ENCODE measurements around the gene RPS24.
A peak's percentile ranks its signal among the peaks of the same experiment; 100 is the strongest.
"Not testable (repeated sequence)": the region's sequence is repeated elsewhere in the genome, so short reads cannot be mapped to it uniquely, and the experiment has no call there.

Gene RPS24

GRCh38 chr10:78033637-78034470 is at the start of gene RPS24:
TSS of gene RPS24 (plus strand) at chr10:78033863. CDS start at chr10:78033902, 39 bp downstream.
- DNase-seq (ENCODE audit: low spot score): peak; percentile 98

GRCh38 chr10:77984986-77985385 is 48.7 kb upstream of the RPS24 start:
- DNase-seq (ENCODE audit: low spot score): no peak

DNA sequence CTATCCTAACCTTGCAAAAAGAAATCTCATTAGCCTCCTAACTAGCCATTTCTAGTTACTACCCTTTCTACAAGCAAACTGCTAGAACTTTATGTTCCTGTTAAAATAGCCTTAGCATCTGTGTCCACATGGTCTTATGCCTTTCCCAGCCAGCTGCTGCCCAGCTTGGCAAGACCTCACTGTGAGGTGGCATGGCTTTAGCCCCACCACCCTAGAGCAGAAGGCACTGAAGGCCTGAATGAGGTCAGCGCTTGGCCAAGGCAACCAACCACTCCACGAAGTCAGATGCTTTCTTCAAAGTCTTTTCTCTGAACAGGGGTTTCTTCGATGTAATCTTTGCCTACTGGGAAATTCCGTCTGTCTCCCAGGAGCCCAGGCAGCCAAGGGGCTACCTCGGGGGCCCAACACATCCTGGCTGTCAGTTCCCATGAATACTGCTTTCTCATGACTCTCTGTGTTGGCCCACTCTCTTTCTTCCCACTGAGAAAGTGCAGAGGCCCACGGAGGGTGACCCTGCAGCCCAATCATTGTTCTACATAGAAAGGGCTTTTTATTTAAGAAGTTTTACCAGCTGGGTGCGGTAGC is 45.9 kb upstream of the RPS24 start:
- no peak for DNase-seq (ENCODE audit: low spot score)

- peak; percentile 65 for DNase-seq (ENCODE audit: low spot score)
These were observed 44.5 kb upstream of the RPS24 start for GRCh38 chr10:77989081-77989724.

GRCh38 chr10:77993620-77994019 is 40.0 kb upstream of the RPS24 start:
- DNase-seq (ENCODE audit: low spot score): no peak

DNA sequence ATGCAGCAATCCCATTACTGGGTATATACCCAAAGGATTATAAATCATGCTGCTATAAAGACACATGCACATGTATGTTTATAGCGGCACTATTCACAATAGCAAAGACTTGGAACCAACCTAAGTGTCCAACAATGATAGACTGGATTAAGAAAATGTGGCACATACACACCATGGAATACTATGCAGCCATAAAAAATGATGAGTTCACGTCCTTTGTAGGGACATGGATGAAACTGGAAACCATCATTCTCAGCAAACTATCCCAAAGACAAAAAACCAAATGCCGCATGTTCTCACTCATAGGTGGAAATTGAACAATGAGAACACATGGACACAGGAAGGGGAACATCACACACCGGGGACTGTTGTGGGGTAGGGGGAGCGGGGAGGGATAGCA is 34.9 kb upstream of the RPS24 start:
- not testable (repeated sequence) for DNase-seq (ENCODE audit: low spot score)

DNA sequence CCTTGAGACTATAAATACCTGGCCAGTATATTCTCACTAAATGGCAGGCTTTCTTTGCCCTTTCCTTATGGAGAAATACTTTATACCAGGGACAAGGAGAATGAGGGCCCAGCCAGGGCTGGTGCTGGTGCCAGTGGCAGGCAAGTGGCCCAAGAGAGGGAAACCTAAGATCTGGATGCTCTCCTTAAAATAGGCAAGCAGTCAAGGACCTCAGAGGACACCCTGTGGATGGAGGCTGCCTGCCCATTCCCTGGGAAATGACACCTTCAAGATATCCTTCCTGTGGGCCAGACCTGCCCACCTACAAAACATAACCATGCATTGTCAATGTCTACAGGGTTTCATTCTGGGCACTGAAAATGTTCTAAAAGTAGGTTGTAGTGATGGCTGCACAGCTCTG is 33.5 kb upstream of the RPS24 start:
- no peak for DNase-seq (ENCODE audit: low spot score)

DNA sequence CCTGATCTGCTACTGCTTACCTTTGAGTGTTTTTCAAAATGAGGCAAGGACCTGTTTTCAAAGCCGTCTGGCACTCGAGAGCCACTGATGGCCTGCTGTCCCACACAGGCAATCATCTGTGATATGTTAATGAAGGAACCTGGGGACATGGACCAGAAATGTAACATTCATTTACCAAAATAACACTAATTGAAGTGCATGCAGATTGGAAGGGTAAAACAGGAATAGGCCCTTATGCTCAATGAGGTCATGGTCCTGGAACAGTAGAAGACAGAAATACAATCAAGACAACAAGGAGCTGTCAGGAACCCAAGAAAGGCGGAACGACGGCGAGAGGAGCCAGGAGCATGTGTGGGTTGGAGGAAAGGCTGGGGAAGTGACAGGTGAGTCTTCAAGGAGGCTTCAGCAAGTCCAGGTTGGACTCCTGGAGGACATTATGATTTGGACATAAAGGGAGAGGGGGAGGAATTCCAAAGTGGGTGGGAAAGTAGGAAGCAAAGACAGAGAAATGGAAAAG is 32.6 kb upstream of the RPS24 start:
- DNase-seq (ENCODE audit: low spot score): no peak

GRCh38 chr10:78002541-78003288 is 30.9 kb upstream of the RPS24 start:
- no peak for DNase-seq (ENCODE audit: low spot score)

DNA sequence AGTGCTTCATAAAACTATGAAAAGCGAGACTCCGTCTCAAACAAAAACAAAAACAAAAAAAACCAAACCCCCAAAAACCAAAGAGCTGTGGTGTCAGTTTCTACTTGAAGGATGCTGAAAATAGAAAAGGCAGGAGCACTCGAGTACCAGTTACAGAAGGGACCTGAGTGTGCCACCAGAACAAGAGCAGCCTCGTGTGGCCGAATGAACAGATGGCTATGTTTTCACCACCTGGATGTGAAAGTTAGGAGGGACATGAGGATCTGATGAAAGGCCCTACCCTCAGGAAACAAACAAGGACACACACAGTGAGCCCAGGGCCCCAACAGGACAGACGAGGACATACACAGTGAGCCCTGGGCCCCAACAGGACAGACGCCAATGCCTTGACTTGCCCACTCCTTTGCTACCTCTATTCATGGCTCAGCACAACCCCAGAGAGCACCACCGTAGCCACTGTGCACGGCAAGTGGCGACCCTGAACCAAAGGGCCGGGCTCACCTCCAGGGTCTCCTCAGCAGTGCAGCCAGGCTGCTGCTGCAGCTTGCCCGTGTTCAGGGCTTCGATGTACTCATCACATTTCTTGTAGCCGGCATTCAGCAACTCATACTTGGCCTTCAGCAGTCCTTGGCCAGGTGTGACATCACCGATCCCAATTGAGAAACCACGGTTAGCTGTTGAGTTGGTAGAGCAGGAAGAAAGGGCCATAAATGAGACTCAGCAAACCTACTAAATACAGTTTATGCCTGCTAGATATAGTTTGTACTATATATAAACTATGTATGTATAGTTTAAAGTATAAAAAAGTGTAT is 29.2 kb upstream of the RPS24 start:
- DNase-seq (ENCODE audit: low spot score): no peak

- DNase-seq (ENCODE audit: low spot score): no peak
These were observed 26.5 kb upstream of the RPS24 start for GRCh38 chr10:78007172-78007571.

GRCh38 chr10:78009662-78010061 is 24.0 kb upstream of the RPS24 start:
- DNase-seq (ENCODE audit: low spot score): no peak

DNA sequence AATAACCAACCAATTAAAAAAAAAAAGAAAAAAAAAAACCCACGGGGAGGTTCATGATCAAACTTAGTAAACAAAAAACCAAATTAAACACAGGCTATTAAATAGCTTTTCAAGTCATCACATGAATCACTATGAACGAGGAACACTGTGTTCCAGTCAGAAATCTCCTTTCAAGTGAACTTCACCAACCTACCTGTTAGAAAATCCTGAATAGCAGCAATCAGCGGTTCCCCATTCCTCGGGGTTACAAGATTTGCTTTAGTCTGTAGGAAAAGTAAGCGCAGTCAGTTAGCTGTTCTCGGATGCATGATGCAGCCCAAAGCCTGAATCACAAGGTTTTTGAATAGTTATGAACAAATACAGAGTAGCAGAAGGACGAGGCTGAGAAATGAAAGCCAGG is 23.4 kb upstream of the RPS24 start:
- DNase-seq (ENCODE audit: low spot score): no peak

DNA sequence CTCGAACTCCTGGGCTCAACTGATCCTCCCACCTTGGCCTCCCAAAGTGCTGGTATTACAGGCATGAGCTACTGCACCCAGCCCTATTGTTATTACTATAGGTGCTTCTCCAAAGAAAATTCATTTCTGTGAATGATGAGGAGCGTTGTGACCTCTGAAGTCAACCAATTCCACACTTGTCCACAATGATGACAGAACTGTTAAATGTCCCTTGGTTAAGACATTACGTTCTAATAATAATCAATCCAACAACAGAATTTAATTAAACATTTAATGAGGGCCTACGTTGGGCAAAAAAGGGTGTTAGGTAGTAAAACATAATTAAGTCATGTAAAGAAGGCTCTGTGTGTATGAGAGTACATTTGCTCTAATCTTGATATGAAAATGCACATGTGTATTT is 22.6 kb upstream of the RPS24 start:
- no peak for DNase-seq (ENCODE audit: low spot score)

DNA sequence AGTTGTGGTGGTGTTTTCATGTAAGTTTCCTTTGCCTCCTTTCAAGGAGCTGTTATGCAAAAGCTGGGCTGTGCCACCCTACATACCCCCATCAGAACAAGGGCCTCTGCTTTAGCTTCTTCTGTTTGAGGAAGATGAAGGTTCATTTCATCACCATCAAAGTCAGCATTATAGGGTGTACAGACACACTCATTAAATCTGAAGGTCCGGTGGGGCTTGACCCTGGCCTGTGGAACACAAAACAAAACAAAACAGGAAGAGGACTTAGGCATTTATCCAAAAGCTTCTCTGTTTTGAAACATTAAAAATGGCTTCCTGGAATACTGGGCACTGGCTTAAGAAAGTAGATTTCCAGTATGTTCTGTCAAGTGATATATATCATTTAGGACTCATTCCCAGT is 20.1 kb upstream of the RPS24 start:
- DNase-seq (ENCODE audit: low spot score): no peak

- DNase-seq (ENCODE audit: low spot score): no peak
These were observed 18.1 kb upstream of the RPS24 start for GRCh38 chr10:78015546-78015945.

DNA sequence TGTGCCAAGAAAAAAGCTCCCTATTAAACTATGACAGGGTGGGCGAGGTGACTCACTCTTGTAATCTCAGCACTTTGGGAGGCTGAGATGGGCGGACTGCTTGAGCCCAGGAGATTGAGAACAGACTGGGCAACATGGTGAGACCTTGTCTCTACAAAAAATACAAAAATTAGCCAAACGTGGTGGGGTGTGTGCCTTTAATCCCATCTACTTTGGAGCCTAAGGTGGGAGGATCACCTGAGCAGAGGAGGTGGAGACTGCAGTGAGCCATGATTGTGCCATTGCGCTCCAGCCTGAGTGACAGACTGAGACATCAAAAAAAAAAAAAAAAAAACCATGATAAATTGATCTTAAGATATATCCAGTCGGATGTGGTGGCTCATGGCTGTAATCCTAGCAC is 15.8 kb upstream of the RPS24 start:
- DNase-seq (ENCODE audit: low spot score): no peak

GRCh38 chr10:78019264-78019663 is 14.4 kb upstream of the RPS24 start:
- DNase-seq (ENCODE audit: low spot score): no peak

DNA sequence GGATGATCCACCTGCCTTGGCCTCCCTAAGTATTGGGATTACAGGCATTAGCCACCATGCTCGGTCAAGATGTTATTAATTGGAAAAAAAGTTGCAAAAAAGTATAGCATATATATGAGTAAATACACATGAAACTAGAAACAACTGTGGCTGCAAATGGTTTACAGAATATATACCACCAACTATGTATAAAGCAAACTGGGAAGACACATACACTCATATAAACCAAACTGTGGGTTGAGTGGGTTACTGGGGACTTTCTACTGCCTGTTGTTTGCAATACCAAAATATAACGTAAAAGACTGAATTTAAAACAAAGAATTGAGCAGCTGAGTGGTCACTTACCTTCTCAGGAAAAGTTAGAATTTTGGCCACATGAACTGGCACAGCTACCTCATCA is 12.5 kb upstream of the RPS24 start:
- DNase-seq (ENCODE audit: low spot score): no peak

GRCh38 chr10:78023741-78024140 is 9.9 kb upstream of the RPS24 start:
- no peak for DNase-seq (ENCODE audit: low spot score)

GRCh38 chr10:78025685-78026364 is 7.8 kb upstream of the RPS24 start:
- peak; percentile 27 for DNase-seq (ENCODE audit: low spot score)

Data from GM03348 (cell line).